ENCODE results near the gene SEC16B.

The SEC16B gene

GRCh38 chr1:177926201-177926600 is 43.7 kb downstream of the SEC16B start:
- no peak for TF ChIP-seq CTCF (conservative IDR thresholded peaks at IDR 0.05; ENCODE audit: low read length)
- no peak overlapping the region for H3K4me3 ChIP-seq (ENCODE audit: low read length)
- no peak for DNase-seq (ENCODE audit: low read depth)

DNA sequence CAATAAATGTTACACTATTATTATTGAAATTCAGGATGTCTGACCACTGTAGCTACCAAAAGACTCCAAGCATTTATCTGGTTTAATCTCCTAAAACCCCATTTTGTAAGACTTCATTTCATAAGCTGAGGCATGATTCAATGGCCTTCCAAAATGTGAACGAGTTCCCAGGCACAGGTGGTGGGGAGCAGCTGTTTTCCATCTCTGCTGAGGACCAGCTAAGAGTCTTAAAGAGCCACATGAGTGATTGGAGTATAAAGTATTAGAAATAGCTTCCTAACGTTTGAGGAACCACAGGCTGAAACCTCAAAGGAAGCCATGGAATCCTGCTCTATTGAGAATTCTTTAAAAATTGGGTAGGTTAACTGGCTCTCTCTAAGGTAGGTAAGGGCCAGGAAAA is 44.9 kb downstream of the SEC16B start:
- TF ChIP-seq CTCF (conservative IDR thresholded peaks at IDR 0.05; ENCODE audit: low read length): no peak
- no peak overlapping the region for H3K4me3 ChIP-seq (ENCODE audit: low read length)
- DNase-seq (ENCODE audit: low read depth): peak; percentile 84

GRCh38 chr1:177923441-177923840 is 46.4 kb downstream of the SEC16B start:
- TF ChIP-seq CTCF (conservative IDR thresholded peaks at IDR 0.05; ENCODE audit: low read length): no peak
- peak; percentile 19 for DNase-seq (ENCODE audit: low read depth)
- no peak overlapping the region for H3K4me3 ChIP-seq (ENCODE audit: low read length)

DNA sequence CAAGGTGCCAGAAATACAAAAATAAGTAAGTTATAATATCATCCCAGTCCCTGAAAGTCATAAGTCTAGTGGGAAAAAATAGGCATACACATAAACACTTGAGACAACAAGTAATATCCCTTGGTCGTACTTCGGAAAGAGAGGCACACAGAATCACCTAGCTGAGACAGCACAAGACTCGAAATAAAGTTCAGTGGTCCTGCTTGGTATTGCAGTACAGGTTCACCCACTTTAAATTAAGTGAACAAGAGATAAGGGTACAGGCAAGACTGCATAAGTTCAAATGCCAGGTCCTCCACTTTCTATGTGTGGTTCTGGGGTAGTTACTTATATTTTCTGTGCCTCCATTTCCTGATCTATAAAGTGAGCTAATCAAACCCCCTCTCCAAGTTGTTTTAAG is 47.6 kb downstream of the SEC16B start:
- no peak for TF ChIP-seq CTCF (conservative IDR thresholded peaks at IDR 0.05; ENCODE audit: low read length)
- DNase-seq (ENCODE audit: low read depth): no peak

GRCh38 chr1:177921590-177921989 is 48.3 kb downstream of the SEC16B start:
- no peak for DNase-seq (ENCODE audit: low read depth)
- no peak for TF ChIP-seq CTCF (conservative IDR thresholded peaks at IDR 0.05; ENCODE audit: low read length)

More for the DNA sequence above, 47.6 kb downstream of the SEC16B start:
- H3K4me3 ChIP-seq (ENCODE audit: low read length): no peak overlapping the region

DNA sequence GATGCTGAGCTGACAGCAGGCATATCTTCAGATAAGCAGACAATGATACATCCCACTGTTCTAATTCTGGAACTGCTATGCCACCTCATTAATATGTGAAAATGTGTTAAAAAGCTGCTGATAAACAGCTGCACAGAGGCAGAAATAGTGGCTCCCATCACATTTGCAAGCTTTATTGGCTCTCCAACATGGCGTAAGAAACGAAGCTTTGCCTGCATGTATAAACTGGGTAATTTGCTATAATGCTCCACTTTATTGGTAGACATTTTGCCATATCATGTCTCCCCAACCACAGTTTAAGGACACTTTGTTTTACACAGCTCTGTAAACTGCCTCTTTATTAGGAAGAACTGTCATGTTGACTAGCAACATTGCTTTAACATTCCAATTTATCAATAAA is 49.8 kb downstream of the SEC16B start:
- no peak for DNase-seq (ENCODE audit: low read depth)
- no peak overlapping the region for H3K4me3 ChIP-seq (ENCODE audit: low read length)
- no peak for TF ChIP-seq CTCF (conservative IDR thresholded peaks at IDR 0.05; ENCODE audit: low read length)

More at GRCh38 chr1:177921590-177921989, 48.3 kb downstream of the SEC16B start:
- H3K4me3 ChIP-seq (ENCODE audit: low read length): no peak overlapping the region

- H3K4me3 ChIP-seq (ENCODE audit: low read length): no peak overlapping the region
- TF ChIP-seq CTCF (conservative IDR thresholded peaks at IDR 0.05; ENCODE audit: low read length): no peak
- DNase-seq (ENCODE audit: low read depth): no peak
Observed at GRCh38 chr1:177915641-177916040, 54.2 kb downstream of the SEC16B start.

Data from AG10803 (cell line).